NOMO-1 treated with DMSO at 0.1 percent for 48 hours (cell line): ENCODE results near the gene FBXW5.

ENCODE experiments used
- DNase-seq: peaks from one replicate; lab custom pipeline; 2025; ENCODE audit not compliant: unreplicated experiment; lab: John Stamatoyannopoulos, UW

Gene FBXW5

DNA sequence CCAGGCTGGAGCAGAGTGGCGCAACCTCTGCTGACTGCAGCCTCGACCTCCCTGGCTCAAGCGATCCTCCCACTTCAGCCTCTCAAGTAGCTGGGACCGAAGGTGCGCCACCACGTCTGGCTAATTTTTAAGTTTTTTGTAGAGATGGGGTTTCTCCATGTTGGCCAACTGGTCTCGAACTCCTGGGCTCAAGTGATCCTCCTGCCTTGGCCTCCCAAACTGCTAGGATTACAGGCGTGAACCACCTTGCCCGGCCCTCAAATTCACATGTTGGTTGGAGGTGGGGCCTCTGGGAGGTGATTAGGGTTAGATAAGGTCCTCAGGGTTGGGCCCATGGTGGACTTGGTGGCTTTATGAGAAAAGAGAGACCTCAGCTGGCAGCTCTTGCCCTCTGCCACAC, 17.6 kb upstream of the FBXW5 start:
- no peak for DNase-seq

DNA sequence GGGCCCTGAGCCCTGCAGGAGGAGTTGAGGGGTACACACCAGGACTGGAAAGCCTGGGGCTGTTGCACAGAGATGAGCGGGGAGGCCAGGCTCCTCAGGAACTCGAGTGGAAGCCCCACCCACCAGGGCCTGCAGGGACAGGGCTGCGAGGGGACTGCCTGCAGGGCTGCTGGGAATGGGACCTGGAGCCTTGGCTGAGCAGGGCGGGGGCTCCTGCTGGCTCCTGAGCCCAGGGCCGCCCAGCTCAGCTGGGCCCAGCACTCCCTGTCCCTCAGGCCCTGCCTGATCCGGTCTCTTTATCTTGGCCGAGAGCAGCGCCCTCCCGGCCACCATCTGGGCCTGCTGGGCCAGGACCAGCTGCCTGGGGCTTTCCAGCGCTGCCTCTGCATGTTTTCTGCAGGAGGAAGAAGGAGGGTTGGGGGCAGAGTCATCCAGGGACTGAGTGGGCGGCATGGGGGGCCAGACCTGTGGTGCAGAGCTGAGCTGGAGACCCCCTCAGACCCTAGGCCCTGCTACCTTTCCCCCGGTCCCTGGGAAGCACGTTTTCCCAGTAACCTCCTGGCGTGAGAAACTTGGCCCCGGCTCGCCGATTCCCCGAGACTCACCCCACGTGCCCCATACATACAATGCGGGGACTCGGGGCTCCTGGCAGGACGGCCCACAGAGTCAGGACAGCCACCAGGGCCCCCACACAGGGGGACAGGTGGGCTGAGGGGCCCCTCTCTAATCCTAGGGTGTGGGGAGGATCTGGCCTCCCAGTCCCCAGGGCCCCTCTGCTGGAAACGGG, 16.9 kb upstream of the FBXW5 start:
- no peak for DNase-seq

DNA sequence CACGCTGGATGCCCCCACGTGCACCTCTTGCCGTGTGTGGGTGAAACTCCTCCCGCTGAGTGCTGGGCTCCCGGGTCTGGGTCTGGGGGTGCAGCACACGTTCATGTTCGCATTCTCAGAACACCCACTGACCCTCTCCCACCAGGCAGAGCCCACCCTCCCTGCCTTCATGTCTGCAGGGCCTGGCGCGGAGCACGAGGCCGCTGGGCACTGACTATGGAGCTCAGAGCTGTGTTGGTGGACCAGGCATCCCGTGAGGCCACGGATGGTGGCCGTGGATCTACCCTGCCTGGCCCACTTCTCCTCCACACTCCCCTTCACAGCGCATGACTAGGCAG, 16.4 kb upstream of the FBXW5 start:
- no peak for DNase-seq

DNA sequence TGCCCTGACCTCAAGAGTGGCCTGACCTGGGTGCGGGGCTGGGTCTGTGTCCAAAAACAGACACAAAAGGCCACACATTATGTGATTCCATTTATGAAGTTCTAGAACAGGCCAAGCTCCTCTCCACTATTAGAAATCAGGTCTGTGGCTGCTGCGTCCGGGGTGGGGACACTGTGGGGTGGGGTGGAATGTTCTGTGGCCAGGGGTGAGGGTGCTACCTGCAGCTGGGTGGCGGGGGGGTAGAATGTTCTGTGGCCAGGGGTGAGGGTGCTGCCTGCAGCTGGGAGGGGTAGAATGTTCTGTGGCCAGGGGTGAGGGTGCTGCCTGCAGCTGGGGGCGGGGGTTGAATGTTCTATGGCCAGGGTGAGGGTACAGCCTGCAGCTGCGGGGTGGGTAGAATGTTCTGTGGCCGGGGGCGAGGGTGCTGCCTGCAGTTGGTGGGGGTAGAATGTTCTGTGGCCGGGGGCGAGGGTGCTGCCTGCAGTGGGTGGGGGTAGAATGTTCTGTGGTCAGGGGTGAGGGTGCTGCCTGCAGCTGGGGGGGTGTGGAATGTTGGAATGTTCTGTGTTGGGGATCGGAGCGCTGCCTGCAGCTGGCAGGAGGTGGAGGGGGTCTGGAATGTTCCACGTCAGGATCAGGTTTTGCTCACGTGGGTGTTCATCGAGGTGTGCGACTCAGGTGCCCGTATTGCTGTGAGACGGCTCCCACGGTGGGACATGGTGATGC, 15.8 kb upstream of the FBXW5 start:
- DNase-seq = no peak

DNA sequence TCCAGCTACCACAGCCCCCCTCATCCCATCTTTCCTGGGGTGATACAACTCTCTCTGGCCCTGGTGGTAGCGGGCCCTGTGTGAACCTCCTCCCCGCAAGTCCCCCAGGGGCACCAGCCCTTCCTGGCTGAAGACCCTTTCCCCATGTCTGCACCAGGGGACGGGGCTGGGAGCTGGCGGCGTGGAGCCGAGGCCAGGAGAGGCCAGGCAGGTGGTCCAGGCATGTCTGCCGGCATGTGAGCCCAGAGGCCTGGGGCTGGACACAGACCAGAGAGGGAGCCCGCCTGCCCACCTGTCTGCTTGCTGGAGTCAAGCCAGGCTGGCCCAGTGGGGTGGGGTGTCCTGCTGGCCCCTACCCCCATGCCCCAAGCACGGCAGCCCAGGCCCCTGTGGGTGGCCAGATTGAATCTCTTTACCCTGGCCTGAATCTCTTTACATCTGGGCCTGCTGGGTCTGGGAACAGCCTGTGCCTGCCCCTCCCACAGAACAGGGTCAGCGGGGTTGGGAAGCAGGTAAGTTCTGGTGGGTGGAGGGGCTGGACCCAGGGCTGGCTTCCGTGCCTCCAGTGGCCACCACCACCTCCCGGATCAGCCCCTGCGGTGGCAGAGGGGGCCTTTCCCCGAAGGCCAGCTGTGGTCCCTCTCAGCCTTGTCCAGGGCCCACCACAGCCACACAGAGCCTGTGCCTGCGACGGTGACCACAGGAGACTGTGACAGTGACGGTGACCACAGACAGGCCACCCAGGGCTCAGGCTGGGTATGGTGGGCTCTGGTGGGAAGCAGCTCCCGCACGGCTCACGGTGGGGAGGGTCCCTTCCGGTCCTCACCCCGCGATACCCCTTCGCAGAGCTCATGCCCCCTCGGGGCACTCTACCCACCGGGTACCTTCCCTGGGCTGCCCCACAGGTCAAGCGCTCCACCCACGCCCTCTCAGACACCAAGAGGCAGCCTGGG, 14.6 kb upstream of the FBXW5 start:
- DNase-seq = no peak

DNA sequence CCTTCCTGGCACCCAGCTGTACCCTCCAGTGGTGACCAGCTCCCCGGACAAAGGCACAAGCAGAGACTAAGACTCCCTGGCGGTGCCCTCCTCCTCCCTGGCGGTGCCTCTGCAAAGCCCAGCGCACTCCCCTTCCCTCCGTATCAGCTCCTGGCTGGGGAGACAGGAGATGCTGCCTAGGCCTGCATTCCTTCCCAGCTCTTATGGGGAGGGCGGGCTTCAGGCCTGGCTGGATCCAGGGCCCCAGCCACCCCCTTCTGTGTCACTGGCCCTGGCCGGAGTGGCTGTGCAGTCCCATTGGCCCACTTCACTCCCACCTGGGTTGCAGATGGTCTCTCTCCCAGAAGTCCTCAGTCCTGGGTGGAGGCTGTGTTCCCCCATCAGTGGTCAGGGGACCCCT, 13.9 kb upstream of the FBXW5 start:
- no peak for DNase-seq

DNA sequence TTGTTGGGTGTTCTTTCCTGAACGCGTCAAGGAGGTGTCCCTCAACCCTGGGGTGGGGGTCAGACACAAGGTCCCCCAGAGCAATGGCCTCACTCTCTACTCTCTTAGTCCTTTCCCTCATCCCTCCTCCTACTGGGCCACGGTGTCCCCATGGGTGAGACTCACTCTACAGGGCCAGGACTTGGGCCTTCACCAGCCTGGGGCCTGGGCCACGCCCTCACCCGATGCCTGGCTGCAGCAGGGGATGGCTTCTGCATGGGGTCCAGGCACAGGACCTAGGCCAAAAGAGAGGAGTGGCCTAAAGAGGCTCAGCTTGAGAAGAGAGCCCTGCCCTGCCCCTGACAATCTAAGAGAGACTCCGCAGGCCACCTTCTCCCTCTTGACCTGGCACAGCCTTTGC, 13.4 kb upstream of the FBXW5 start:
- no peak for DNase-seq

DNA sequence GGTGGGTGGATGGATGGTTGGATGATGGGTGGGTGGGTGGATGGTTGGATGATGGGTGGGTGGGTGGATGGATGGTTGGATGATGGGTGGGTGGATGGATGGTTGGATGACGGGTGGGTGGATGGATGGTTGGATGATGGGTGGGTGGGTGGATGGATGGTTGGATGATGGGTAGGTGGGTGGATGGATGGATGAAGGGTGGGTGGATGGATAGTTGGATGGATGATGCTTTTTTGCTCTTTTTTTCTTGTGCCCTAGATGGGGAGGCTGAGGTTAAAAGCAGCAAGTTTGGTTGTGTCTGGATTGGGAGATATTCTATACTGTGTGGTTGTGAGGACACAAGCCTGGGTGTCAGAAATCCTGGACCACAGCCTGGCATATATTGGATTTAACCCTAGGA, 12.9 kb upstream of the FBXW5 start:
- DNase-seq = no peak

DNA sequence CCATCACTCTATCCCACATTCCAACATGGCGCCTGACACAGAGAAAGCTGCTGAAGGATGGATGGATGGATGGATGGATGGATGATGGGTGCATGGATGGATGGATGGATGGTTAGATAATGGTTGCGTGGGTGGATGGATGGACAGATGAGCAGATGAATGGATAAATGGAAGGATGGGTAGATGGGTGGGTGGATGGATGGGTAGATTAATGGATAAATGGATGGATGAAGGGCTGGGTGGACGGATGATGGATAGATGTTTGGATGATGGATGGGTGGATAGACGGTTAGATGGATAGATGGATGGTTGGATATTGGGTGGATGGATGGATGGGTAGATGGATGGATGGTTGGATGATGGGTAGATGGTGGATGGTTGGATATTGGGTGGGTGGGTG, 12.1 kb upstream of the FBXW5 start:
- DNase-seq = no peak

DNA sequence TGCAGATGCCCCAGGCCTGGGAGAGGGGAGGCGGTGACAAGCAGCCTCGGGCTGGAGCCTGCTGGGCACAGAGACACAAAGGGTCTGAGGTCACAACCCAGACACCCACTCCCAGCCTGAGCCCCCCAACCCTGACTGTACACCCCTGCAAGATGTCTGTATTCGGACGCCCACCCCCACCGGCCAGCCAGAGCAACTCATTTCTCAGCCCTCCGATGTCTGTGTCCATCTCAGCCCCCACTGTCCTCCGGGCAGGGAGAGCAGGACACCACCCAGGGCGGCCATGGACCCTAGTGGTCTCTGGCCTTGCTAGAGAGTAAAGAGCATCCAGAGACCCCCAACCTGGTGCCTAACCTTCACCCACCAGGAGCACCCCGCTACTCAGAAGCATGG, 11.4 kb upstream of the FBXW5 start:
- DNase-seq = no peak

DNA sequence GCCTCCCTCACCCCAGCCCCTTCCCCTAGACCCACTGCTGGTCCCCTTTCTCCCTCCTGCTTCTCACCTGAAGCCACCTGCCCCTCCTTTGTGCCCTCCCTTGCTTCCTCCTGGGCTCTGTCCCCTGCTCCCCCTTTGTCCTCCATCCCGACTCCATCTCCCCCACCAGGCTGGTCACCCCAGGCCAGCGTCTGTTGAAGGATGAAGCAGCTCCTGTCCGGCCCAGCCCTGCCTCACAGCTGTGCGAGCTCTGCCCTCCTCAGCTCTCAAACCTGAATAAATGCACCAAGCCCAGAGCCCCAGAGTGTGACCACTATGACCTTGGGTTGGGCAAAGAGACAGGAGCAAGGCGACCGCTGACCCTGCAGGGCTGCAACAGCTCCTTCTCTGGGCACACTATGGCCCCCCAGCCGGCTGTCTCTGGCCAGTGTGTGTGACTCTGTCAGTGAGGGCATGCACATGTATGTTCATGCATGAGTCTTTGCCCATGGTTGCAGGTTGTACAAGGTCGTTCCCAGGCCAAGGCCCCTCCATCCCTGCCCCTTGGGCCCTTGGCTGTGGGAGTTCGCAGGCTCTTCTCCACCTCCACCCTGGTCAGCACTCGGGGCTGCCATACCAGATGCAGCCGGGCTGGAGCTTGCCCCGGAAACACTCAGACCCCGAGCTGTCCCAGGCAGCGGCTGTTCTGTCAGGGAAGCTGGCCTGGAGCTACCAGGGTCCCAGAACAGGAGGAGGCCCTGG, 10.8 kb upstream of the FBXW5 start:
- DNase-seq = no peak

DNA sequence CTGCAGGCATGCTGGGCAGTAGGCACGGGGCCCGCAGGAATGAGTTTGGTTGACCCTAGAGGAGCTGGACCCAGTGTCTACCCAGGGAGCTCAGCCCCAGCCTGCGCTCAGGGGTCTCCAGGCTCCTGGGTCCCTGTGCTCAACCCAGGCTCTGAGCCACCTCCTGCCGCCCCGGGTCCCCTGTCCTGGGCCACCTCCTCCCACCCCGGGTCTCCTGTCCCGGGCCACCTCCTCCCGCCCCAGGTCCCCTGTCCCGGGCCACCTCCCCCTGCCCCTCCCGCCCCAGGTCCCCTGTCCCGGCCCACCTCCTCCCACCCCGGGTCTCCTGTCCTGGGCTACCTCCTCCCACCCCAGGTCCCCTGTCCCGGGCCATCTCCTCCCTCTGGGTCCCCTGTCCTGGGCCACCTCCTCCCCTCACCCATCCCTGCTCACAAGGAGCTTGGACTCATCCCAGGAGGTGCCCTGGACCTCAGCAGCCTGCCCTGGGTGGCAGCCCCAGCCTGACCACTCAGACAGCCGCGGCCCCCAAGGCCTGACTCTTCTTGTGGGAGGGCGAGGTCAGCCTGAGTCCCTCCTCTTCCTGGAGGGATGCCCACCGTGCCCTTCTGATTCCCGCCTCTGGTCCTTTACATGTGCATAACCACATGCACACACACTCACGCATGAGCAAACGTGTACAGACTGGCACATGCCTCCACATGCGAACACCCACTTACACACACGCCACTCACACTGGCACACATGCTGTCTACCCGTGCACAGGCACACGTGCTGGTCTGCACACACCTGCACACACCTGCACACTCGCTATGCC, 9.9 kb upstream of the FBXW5 start:
- DNase-seq = no peak

DNA sequence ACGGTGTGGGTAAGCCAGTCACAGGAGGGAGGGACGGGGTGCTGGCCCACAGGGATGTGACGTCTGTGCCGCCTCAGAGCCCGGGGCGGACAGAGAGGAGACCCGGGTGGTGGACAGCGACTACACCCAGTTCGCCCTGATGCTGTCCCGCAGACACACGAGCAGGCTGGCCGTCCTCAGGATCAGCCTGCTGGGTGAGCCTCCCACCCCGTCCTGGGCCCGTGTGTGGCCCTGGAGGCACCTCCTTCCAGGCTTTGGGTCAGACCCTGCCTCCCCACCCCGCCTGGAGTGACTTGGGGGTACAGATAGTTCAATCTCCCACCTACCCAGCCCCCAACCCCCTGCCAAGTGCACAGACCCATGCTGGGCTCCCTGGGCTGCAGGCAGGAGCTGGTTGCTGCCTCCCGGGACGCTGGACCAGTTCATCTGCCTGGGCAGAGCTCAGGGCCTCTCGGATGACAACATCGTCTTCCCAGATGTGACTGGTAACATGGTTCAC, 9.3 kb upstream of the FBXW5 start:
- DNase-seq = no peak

DNA sequence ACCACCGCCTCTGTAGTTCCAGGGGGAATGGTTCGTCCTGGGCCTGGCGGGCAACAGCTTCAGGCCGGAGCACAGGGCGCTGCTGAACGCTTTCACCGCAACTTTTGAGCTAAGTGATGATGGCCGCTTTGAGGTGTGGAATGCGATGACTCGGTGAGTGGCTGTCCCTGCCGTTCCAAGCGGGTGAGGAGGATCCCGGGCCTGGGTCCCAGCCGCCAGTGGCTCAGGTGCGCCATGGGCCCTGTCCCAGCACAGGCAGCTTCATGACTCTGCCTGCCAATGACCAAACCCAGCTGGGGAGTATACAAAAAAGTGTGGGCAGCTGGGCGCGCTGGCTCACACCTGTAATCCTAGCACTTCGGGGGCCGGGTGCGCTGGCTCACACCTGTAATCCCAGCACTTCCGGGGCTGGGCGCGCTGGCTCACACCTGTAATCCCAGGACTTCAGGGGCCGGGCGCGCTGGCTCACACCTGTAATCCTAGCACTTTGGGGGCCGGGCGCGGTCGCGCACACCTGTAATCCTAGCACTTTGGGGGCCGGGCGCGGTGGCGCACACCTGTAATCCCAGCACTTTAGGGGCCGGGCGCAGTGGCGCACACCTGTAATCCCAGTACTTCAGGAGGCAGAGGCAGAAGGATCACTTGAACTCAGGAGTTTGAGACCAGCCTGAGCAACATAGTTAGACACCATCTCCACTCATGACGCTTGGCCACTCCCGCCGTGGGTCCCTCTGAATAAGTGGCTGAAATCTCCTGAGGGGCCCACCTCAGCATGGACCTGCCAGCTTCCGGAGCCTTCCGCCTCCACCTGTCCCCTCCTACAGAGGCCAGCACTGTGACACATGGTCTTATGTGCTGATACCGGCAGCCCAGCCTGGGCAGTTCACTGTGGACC, 8.6 kb upstream of the FBXW5 start:
- no peak for DNase-seq

DNA sequence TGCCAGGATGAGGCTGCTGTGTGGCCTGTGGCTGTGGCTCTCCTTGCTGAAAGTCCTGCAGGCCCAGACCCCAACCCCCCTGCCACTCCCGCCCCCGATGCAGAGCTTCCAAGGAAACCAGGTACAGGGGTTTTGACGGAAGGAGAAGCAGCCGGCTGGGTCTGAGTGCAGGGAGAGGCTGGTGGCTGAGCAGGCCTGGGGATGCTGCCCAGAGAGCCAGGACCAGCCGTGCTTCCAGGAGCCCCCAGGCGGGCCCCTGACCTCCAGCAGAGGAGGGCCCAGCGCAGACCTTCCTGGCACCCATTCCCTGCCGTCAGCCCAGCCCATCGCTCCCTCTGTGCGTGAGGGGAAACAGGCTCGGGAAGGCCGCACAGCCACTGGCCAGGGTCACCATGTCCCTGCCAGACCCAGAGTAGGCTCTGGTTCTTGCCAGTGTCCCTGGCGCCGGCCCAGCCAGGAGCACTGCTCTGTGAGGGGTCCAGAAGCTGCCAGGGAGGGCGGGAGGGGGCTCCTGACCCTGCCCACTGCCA, 7.8 kb upstream of the FBXW5 start:
- DNase-seq = no peak

DNA sequence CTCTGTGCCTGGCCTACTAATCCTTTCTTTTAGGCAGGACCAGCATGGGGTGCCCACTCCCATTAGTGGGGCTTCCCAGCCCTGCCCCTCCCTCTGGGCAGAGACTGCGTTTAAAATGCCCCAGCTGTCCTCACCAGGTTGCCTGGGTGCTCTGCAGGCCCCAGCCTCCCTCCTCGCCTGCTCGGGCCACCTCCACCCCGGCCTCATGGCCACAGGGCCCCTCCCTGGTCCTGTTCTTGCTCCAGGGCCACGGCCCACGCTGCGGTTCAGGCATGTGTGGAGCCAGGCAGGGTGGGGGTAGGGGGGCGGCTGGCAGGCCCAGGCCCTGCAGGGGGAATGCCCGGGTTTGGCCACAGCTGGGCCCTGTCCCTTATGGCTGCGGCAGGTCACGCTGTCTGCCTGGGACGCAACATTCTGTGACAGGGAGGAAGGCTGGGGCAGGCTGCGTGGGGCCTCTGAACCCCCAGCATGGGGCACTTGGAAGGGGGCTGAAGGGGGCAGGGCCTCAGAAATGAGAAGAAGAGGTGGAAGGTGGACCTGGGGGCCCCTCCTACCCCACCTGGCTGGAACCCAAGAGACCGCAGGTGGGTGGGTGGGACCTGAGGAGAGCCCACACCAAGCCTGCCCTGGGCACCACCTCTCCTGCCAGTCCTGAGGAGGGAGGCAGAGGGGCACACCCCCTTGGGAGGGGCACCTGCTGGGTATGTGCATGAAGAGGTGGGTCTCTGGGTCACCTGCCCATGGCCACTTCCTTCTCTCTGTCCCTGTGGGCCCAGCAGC, 7.2 kb upstream of the FBXW5 start, which contains the start of gene LCN12:
LCN12 (plus strand) TSS at position 733 of the 780 bp plus-strand sequence. CDS start 55 bp downstream, outside the sequence.
- DNase-seq = no peak

DNA sequence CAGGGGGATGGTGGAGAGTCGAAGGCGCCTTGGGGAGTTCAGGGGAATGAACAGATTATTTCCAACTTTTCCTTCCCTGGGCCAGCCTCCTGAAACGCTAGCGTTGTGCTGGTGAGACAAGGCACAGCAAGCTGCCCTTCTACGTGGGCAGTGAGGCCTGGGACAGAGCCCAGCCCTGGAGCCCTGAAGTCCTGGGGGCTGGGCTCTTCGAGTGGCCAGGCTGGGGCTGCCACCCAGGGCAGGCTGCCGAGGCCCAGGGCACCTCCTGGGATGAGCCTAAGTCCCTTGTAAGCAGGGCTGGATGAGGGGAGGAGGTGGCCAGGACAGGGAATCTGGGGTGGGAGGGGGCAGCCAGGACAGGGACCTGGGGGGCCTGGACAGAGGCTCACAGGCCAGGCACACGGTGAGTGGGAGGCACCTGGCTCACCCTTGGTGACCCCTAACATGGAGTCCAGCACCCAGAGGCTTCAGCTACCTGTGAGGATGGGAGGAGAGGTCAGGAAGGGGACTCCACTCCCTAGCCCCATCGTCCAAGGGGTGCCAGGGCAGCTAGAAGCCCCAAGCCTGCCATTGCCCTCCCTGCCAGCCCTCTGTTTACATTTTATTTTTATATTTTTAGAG, 6.2 kb upstream of the FBXW5 start:
- no peak for DNase-seq
